K562 (cell line): ENCODE measurements around the gene PPIP5K2. TPM values are rescaled to one million over a fixed set of nuclear protein-coding genes. Genes with fewer than 3 reads are reported as not detected.

ENCODE experiments used
- ATAC-seq: fragments of 200-7000 bp; cut with Tn5 transposase; 3 replicates; pipeline ENCODE4 v1.9.1; 2020; ENCODE audit warnings: moderate library complexity
- BruUV-seq: library from RNA; stranded (reverse); fragments of 400-500 nt; replicated peaks from 2 replicates; lab custom pipeline; 2021; lab: Mats Ljungman, UMichigan
- CTCF ChIA-PET: fragments of 300-600 bp; formaldehyde crosslinking; extraction: SDS; loops from one replicate; lab custom pipeline; 2021; ENCODE audit warnings: low intra/inter-chr PET ratio; lab: Yijun Ruan, JAX
- POLR2A ChIA-PET: fragments of 300-600, 350-650 bp; sonication (Branson Sonifier 250); formaldehyde crosslinking; extraction: SDS; loops from one replicate; lab custom pipeline; 2021; ENCODE audit warnings: antibody characterized with exemption, inconsistent platforms; lab: Yijun Ruan, JAX
- DNase-seq, 4 experiments: peaks; one replicate each; pipeline versions ENCODE4 v3.0.0 to v3.0.0-alpha.2; 2011 to 2018; ENCODE audit warnings: low spot score in 3 of 4, mixed read lengths in 3 of 4; ENCODE audit errors: extremely low read depth in 1 of 4
- FAIRE-seq: peaks from 2 replicates; lab custom pipeline; 2011; peaks lifted over from hg19 to GRCh38; lab: Jason Lieb, UNC
- H2AFZ ChIP-seq: 2 replicates; pipeline ENCODE4 v1.6.0; 2011; ENCODE audit warnings: low read depth, low read length, control low read depth, inconsistent platforms
- H3K27ac ChIP-seq: fragments of 200-600 bp; 3 replicates; pipeline ENCODE4 v1.8.0; 2011; ENCODE audit warnings: low read depth, mild to moderate bottlenecking, control low read depth, inconsistent platforms, low read length, moderate library complexity, mixed read lengths; ENCODE audit errors: extremely low read depth
- H3K27me3 ChIP-seq, 2 experiments: fragments of 300-600 bp in 1 of 2; 2 replicates in 1 of 2; 3 replicates in 1 of 2; pipeline versions ENCODE4 v1.6.0 to v1.8.0; 2011; ENCODE audit warnings: inconsistent platforms in 2 of 2, low read length in 2 of 2, mild to moderate bottlenecking in 1 of 2, mixed read lengths in 1 of 2, moderate library complexity in 1 of 2; ENCODE audit not compliant: control insufficient read depth in 2 of 2, insufficient read depth in 2 of 2
- H3K36me3 ChIP-seq: fragments of 300-600 bp; 3 replicates; pipeline ENCODE4 v1.8.0; 2011; ENCODE audit warnings: mild to moderate bottlenecking, low read length, inconsistent platforms; ENCODE audit not compliant: control insufficient read depth, insufficient read depth
- H3K4me1 ChIP-seq, 2 experiments: fragments of 200-600 bp in 1 of 2; replicated peaks in 1 of 2; 2 replicates in 1 of 2; 3 replicates in 1 of 2; pipeline versions ENCODE4 v1.5.1 to v1.8.0; 2011; ENCODE audit warnings: inconsistent platforms in 2 of 2, low read length in 2 of 2, mild to moderate bottlenecking in 1 of 2, mixed read lengths in 1 of 2, moderate library complexity in 1 of 2; ENCODE audit not compliant: control insufficient read depth in 2 of 2, insufficient read depth in 2 of 2
- H3K4me2 ChIP-seq: 2 replicates; pipeline ENCODE4 v1.6.1; 2011; ENCODE audit warnings: low read length, control low read depth, inconsistent platforms, mixed read lengths; ENCODE audit not compliant: insufficient read depth
- H3K4me3 ChIP-seq: fragments of 200-600 bp; sonication (generic), shearing (Covaris generic); 2 replicates; pipeline ENCODE4 v1.5.1; 2016; ENCODE audit warnings: control low read depth, inconsistent platforms
- H3K79me2 ChIP-seq: fragments of 200-600 bp; 3 replicates; pipeline ENCODE4 v1.8.0; 2011; ENCODE audit warnings: low read length, inconsistent platforms; ENCODE audit not compliant: control insufficient read depth, insufficient read depth
- H3K9ac ChIP-seq, 2 experiments: 2 replicates each; pipeline versions ENCODE4 v1.6.0 to v1.6.1; 2011; ENCODE audit warnings: low read depth in 2 of 2, low read length in 2 of 2, control low read depth in 1 of 2, inconsistent platforms in 1 of 2, mild to moderate bottlenecking in 1 of 2, mixed read lengths in 1 of 2; ENCODE audit not compliant: insufficient read depth in 1 of 2
- H3K9me1 ChIP-seq: one replicate; pipeline ENCODE4 v1.6.0; 2011; ENCODE audit warnings: inconsistent platforms, mild to moderate bottlenecking, low read length, moderate library complexity; ENCODE audit not compliant: control insufficient read depth, insufficient read depth
- H3K9me3 ChIP-seq: replicated peaks from 2 replicates; pipeline ENCODE4 v1.5.1; 2011; ENCODE audit warnings: low read depth, low read length, inconsistent platforms; ENCODE audit not compliant: control insufficient read depth, insufficient read depth
- H4K20me1 ChIP-seq: replicated peaks from 2 replicates; pipeline ENCODE4 v1.6.1; 2011; ENCODE audit warnings: low read length, inconsistent platforms, mixed read lengths; ENCODE audit not compliant: control insufficient read depth, insufficient read depth
- ARHGAP35 ChIP-seq: fragments of 450-650 bp; IDR thresholded peaks from 2 replicates; pipeline ENCODE4 v1.6.1; 2018; ENCODE audit not compliant: partially characterized antibody
- ELF1 ChIP-seq: fragments of 200-800 bp; sonication (Bioruptor generic); IDR thresholded peaks from 2 replicates; pipeline ENCODE4 v1.6.1; 2016; ENCODE audit warnings: missing genetic modification characterization, missing compliant biosample characterization
- FOXA3 ChIP-seq, 2 experiments: fragments of 450-650 bp in 1 of 2; sonication (generic) in 1 of 2; formaldehyde crosslinking; IDR thresholded peaks in 1 of 2; conservative IDR thresholded peaks in 1 of 2; 2 replicates each; pipeline versions ENCODE4 v1.4.0 to v1.8.0; 2020 to 2022; ENCODE audit warnings: mild to moderate bottlenecking in 2 of 2, missing genetic modification reagents in 1 of 2
- HDAC8 ChIP-seq: fragments of 450-650 bp; IDR thresholded peaks from 2 replicates; pipeline ENCODE4 v1.6.1; 2016; ENCODE audit warnings: mild to moderate bottlenecking, missing genetic modification characterization, moderate library complexity, missing compliant biosample characterization
- MAFG ChIP-seq: fragments of 450-650 bp; conservative IDR thresholded peaks from 2 replicates; pipeline ENCODE4 v1.6.1; 2016; ENCODE audit warnings: missing genetic modification characterization, missing compliant biosample characterization
- MLLT1 ChIP-seq, 2 experiments: fragments of 450-650 bp; IDR thresholded peaks; 2 replicates each; pipeline ENCODE4 v1.6.1; 2016
- POU5F1 ChIP-seq: fragments of 150-350 bp; IDR thresholded peaks from 2 replicates; pipeline ENCODE4 v1.6.1; 2014; ENCODE audit warnings: borderline replicate concordance, low read length, low read depth, mild to moderate bottlenecking; ENCODE audit not compliant: partially characterized antibody
- THRAP3 ChIP-seq: fragments of 450-650 bp; IDR thresholded peaks from 2 replicates; pipeline ENCODE4 v1.6.1; 2016; ENCODE audit warnings: mild to moderate bottlenecking, inconsistent platforms, borderline replicate concordance
- USF1 ChIP-seq: sonication (generic); formaldehyde crosslinking; IDR thresholded peaks from 2 replicates; pipeline ENCODE4 v1.9.0; 2022; ENCODE audit warnings: mild to moderate bottlenecking, missing genetic modification reagents
- WGBS: fragments of 100-300 bp; shearing (Covaris generic); methylation state at CpG from one replicate; pipeline ENCODE4 v1.1.6; 2016; ENCODE audit warnings: low coverage, mixed read lengths; ENCODE audit not compliant: insufficient coverage; ENCODE audit errors: missing lambda C conversion rate; 5-methylcytosine and 5-hydroxymethylcytosine counted together
- in situ Hi-C: fragments of 300-500 bp; cut with MboI; formaldehyde crosslinking; loops from 4 replicates; pipeline ENCODE4 v1.15.0; 2018; ENCODE audit warnings: inconsistent platforms, mixed read lengths
- intact Hi-C: fragments of 100-400 bp; cut with micrococcal nuclease; formaldehyde crosslinking; loops from 2 replicates; pipeline ENCODE4 v1.14.2; 2022
- polyA plus RNA-seq, 8 experiments: library from polyadenylated mRNA; depleted of rRNA in 4 of 8; stranded (reverse) in 5 of 8; unstranded in 3 of 8; fragments of >200 nt; fragmentation: Nextera tagmentation in 2 of 8; fragmentation: Illumina TruSeq in 1 of 8; extraction: Ambion mirVana in 2 of 8; extraction: Trizol in 1 of 8; gene quantifications; 2 replicates each; pipeline versions ENCODE4 v1.2.1 to v1.2.3, GENCODE V29; 2011 to 2014; ENCODE audit warnings: inconsistent platforms in 1 of 8, missing spikeins in 1 of 8
- total RNA-seq, 7 experiments: library from RNA; depleted of rRNA in 6 of 7; stranded (reverse); fragments of >200 nt in 6 of 7; fragmentation: Illumina TruSeq in 2 of 7; extraction: Trizol in 2 of 7; gene quantifications; 2 replicates each; pipeline versions ENCODE4 v1.2.1 to v1.2.3, GENCODE V29; 2011 to 2021; ENCODE audit warnings: low replicate concordance in 1 of 7

PPIP5K2 gene
- total and polyA plus RNA-seq, 9 of the 15 experiments (the other 6 are each of a cell fraction or from before 2014, with no cell fraction given) = 39.4 to 150 (median 99.1) TPM

GRCh38 chr5:103218164-103218563, 98.1 kb downstream of the PPIP5K2 start:
- no TSS peak for BruUV-seq
- no peak for ATAC-seq
- Histone ChIP-seq H3K79me2 (no peaks in the 10 kb centered on the region), H3K36me3 (no peaks in the 10 kb centered on the region), H3K4me1 (0 out of 5 replicates have a peak, but pooled peaks cover 0 to 3% of the 10 kb centered on the region in 2 experiments), H3K9me3 (no peaks in the 10 kb centered on the region), H3K9ac (no peak overlapping the region), H3K4me3 (no peak overlapping the region), H4K20me1 (no peaks in the 10 kb centered on the region), H3K27ac (no peak overlapping the region), H3K4me2 (no peak overlapping the region), H2AFZ (no peak overlapping the region), H3K27me3 (no peaks in the 10 kb centered on the region), H3K9me1 (no peaks in the 10 kb centered on the region)
- no peak for DNase-seq
- no peak for FAIRE-seq
- in situ Hi-C loops (no loop called here), intact Hi-C loops (no loop called here)
- POLR2A ChIA-PET = no interaction called here
- 31% methylated on average over 5 of the region's 5 CpGs for WGBS
- no peak for TF ChIP-seq ARHGAP35
- no peak for TF ChIP-seq HDAC8
- no peak for TF ChIP-seq MAFG (tag)
- no peak for TF ChIP-seq FOXA3 (CRISPR knock-in tag; conservative IDR thresholded peaks at IDR 0.05 in 1 of 2, IDR thresholded peaks at IDR 0.05 in 1 of 2)
- no peak for TF ChIP-seq THRAP3
- TF ChIP-seq POU5F1 = no peak
- no peak for TF ChIP-seq MLLT1 (IDR thresholded peaks at IDR 0.05)
- no peak for TF ChIP-seq ELF1
- no peak for TF ChIP-seq USF1 (CRISPR knock-in tag)
- CTCF ChIA-PET = no interaction called here
